Glutamatergic neuron (in vitro differentiated cells): Measurements from ENCODE around the gene ABCD3. TPM values are rescaled to one million over a fixed set of nuclear protein-coding genes. Genes with fewer than 3 reads are reported as not detected.
"Not testable (repeated sequence)": the region's sequence is repeated elsewhere in the genome, so short reads cannot be mapped to it uniquely, and the experiment has no call there.

ENCODE experiments used
- DNase-seq: peaks from one replicate; pipeline ENCODE4 v3.0.0; 2022
- H3K27ac Mint-ChIP-seq: one replicate; pipeline ENCODE4 v1.8.0; 2020; ENCODE audit warnings: mild to moderate bottlenecking, mixed read lengths, inconsistent platforms; ENCODE audit not compliant: unreplicated experiment
- H3K27me3 Mint-ChIP-seq: one replicate; pipeline ENCODE4 v1.8.0; 2020; ENCODE audit warnings: mild to moderate bottlenecking, moderate library complexity, mixed read lengths, inconsistent platforms; ENCODE audit not compliant: unreplicated experiment
- H3K36me3 Mint-ChIP-seq: one replicate; pipeline ENCODE4 v1.8.0; 2020; ENCODE audit warnings: mild to moderate bottlenecking, mixed read lengths, inconsistent platforms; ENCODE audit not compliant: unreplicated experiment
- H3K4me1 Mint-ChIP-seq: one replicate; pipeline ENCODE4 v1.8.0; 2020; ENCODE audit warnings: mild to moderate bottlenecking, low read depth, mixed read lengths, inconsistent platforms; ENCODE audit not compliant: unreplicated experiment
- H3K4me3 Mint-ChIP-seq: one replicate; pipeline ENCODE4 v1.8.0; 2020; ENCODE audit warnings: mild to moderate bottlenecking, mixed read lengths, inconsistent platforms; ENCODE audit not compliant: unreplicated experiment
- H3K9me3 Mint-ChIP-seq: one replicate; pipeline ENCODE4 v1.8.0; 2020; ENCODE audit warnings: mild to moderate bottlenecking, moderate library complexity, mixed read lengths, inconsistent platforms; ENCODE audit not compliant: unreplicated experiment
- total RNA-seq: library from RNA; stranded (reverse); fragmentation: NEBNext Ultra II Directional; extraction: Animal tissue kit (Norgen Biotek cat#: 25700); gene quantifications from one replicate; pipeline ENCODE4 v1.2.1, GENCODE V29; 2021; ENCODE audit not compliant: unreplicated experiment
- TF ChIP-seq, protein P1 (sequence below): fragments of 200-600 bp; sonication (generic); IDR thresholded peaks from one replicate; pipeline ENCODE4 v1.5.0; 2021; ENCODE audit not compliant: partially characterized antibody, unreplicated experiment

ABCD3 gene
- total RNA-seq, 1 donor from 2014 or later: 26.0 TPM

DNA sequence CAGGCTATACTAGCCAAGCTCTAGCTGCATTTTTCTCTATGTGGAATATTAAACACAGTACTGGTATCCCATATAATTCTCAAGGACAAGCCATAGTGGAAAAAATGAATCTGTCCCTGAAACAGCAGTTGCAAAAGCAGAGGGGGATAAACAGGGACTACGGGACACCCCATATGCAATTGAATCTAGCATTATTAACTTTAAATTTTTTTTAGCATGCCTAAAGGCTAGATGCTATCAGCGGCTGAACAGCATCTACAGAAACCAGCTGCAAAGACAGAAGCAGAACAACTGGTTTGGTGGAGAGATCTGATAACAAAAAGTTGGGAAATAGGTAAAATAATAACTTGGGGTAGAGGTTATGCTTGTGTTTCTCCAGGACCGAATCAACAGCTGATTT lies 30.6 kb downstream of the ABCD3 start:
- H3K27ac Mint-ChIP-seq, H3K9me3 Mint-ChIP-seq, H3K4me3 Mint-ChIP-seq, H3K4me1 Mint-ChIP-seq, H3K27me3 Mint-ChIP-seq, DNase-seq: not testable (repeated sequence)
- H3K36me3 Mint-ChIP-seq: peaks cover 49% of the 10 kb centered on the region

DNA sequence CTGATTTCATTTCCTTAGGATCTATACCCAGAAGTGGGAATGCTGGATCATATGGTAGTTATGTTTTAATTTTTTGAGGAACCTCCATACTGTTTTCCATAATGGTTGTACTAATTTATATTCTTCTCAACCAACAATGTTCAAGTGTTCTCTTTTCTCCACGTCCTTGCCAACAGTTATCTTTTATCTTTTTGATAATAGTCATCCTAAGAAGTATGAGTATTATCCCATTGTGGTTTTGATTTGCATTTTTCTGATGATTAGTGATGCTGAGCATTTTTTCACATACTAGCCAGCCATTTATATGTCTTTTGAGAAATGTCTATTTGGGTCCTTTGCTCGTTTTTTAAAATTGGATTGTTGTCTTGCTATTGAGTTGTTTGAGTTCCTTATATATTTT lies 38.5 kb downstream of the ABCD3 start:
- Mint-ChIP-seq H3K9me3 (peaks cover 1% of the 10 kb centered on the region), H3K27me3 (peaks cover 1% of the 10 kb centered on the region), H3K4me1 (no peaks in the 10 kb centered on the region), H3K27ac (no peak overlapping the region), H3K36me3 (peaks cover 10% of the 10 kb centered on the region), H3K4me3 (no peak overlapping the region)
- TF ChIP-seq, protein P1, sequence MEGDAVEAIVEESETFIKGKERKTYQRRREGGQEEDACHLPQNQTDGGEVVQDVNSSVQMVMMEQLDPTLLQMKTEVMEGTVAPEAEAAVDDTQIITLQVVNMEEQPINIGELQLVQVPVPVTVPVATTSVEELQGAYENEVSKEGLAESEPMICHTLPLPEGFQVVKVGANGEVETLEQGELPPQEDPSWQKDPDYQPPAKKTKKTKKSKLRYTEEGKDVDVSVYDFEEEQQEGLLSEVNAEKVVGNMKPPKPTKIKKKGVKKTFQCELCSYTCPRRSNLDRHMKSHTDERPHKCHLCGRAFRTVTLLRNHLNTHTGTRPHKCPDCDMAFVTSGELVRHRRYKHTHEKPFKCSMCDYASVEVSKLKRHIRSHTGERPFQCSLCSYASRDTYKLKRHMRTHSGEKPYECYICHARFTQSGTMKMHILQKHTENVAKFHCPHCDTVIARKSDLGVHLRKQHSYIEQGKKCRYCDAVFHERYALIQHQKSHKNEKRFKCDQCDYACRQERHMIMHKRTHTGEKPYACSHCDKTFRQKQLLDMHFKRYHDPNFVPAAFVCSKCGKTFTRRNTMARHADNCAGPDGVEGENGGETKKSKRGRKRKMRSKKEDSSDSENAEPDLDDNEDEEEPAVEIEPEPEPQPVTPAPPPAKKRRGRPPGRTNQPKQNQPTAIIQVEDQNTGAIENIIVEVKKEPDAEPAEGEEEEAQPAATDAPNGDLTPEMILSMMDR: no peak
- no peak for DNase-seq

DNA sequence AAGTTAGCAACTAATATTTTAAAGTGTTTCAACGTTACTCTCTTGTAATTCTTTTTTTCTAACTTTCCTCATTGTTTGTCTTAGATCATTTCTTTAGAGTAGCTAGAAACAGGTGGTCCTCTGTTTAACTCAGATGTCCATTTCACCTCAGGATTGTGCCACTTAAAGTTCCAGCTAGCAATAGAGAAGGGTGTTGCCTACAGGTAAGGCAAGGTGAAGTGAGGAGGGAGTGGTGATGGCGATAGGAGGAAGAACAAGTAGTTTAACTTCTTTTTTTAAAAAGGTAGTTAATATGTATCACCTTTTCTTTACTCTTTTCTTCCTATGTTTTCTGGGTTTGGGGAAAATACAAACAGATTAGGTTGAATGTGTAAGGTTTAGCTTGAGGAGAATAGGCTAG lies 44.4 kb downstream of the ABCD3 start:
- no peak overlapping the region for H3K4me3 Mint-ChIP-seq

DNA sequence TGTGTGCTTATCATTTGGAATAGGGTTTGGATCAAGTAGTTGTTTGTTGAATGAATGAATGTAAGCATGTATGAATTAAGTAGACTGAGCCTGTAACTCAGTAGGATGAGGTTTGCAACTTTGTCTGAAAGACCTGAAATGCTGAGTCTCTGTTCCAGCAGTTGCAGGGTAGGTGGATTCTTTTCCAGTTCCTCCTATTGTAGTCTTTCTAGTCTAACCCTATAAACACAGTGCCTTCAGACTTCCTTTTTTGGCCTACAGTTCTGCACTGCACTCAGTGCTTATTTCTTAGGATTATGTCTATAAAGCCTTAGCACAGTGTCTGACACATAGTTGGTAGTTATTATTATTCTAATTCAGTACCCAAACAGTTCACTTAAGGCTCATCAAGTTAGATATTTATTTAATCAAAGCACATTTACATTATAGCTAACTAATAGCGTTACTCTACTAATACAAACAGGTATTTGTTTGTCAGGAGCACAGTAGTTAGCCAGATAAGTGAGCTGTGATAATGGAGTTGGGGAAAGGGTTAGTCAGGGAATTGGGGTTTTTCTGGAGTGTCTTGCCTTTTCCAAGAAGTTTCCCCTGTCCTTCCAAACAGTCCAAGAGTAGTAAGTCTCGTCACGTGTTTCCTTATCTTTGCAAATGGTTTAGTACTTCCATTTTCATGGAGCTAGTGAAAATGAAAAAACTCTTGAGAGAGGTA lies 45.0 kb downstream of the ABCD3 start:
- TF ChIP-seq, protein P1: no peak
- H3K9me3 Mint-ChIP-seq: peaks cover 2% of the 10 kb centered on the region
- no peak overlapping the region for H3K27ac Mint-ChIP-seq
- no peaks in the 10 kb centered on the region for H3K4me1 Mint-ChIP-seq
- H3K27me3 Mint-ChIP-seq: peaks cover 1% of the 10 kb centered on the region
- no peak for DNase-seq
- H3K4me3 Mint-ChIP-seq: no peak overlapping the region
- H3K36me3 Mint-ChIP-seq: peaks cover 16% of the 10 kb centered on the region

More for the DNA sequence above, 44.4 kb downstream of the ABCD3 start:
- no peak overlapping the region for H3K27ac Mint-ChIP-seq
- peaks cover 1% of the 10 kb centered on the region for H3K27me3 Mint-ChIP-seq
- H3K36me3 Mint-ChIP-seq: peaks cover 16% of the 10 kb centered on the region
- H3K9me3 Mint-ChIP-seq: peaks cover 2% of the 10 kb centered on the region
- no peak for DNase-seq
- H3K4me1 Mint-ChIP-seq: no peaks in the 10 kb centered on the region
- TF ChIP-seq, protein P1: no peak

DNA sequence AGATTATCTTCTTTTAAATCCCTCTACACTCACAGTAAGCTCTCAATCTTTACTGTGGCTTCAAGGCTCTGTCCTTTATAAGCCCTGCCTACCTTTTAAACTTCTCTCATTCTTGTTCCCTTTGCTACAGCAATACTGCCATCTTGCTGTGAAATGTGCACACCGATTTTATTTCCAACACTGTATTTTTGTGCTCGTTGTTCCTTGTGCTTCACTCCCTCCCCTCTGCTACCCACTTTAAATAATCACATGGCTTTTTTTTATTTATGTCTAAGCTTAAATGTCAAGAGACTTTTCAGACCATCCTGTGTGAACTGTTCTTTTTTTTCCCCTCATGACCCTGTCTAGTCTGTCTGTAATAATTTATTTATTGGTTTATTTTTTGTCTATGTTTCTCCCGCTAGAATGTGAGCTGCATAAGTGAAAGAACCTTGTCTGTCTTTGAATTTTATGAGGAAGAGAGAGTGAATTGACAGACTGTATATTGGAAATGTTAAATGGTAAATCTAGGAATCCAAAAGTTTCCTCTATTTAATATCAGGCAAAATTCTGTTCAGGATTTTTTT lies 45.7 kb downstream of the ABCD3 start:
- H3K27ac Mint-ChIP-seq: no peak overlapping the region
- H3K4me1 Mint-ChIP-seq: no peaks in the 10 kb centered on the region
- no peak for DNase-seq
- H3K4me3 Mint-ChIP-seq: no peak overlapping the region
- H3K36me3 Mint-ChIP-seq: peaks cover 16% of the 10 kb centered on the region
- H3K27me3 Mint-ChIP-seq: peaks cover 1% of the 10 kb centered on the region
- TF ChIP-seq, protein P1: no peak
- H3K9me3 Mint-ChIP-seq: peaks cover 2% of the 10 kb centered on the region
